Skeletal muscle cell (primary cell): ENCODE data around the gene TRIM71.
A peak's percentile ranks its signal among the peaks of the same experiment; 100 is the strongest.
"Not testable (repeated sequence)": the region's sequence is repeated elsewhere in the genome, so short reads cannot be mapped to it uniquely, and the experiment has no call there.

Source experiments
- DNase-seq: peaks from one replicate; pipeline ENCODE4 v3.0.0-alpha.2; 2010; ENCODE audit warnings: low read depth
- H3K4me3 ChIP-seq: 2 replicates; pipeline ENCODE4 v1.5.1; 2011; ENCODE audit warnings: low read depth, mild to moderate bottlenecking, control low read depth, low read length, moderate library complexity

The TRIM71 gene

DNA sequence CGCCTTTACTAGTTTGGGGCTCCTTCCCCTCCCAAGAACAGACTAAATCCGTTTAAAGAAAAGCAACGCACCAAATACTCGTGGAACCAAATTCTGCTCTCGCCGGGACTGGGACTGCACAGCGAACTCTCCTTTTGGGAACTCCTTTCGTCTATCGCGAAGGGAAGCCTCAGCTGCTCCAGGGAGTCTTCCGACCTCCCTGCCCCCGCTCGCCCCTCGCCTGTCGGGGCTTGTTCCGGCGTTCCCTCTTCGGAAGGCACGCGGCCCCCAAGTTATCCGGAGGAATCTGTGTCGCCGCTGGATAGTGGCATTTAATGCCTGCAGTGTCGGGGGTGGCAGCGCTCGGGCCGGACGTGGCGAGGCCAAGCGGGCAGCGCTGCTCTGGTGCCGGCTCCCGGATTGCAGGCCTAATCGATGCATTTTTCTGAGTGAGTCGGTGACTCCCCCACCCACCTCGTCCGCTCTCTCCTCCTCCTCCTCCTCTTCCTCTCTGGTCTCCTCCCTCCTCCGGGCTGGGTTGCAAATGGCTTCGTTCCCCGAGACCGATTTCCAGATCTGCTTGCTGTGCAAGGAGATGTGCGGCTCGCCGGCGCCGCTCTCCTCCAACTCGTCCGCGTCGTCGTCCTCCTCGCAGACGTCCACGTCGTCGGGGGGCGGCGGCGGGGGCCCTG, at the start of gene TRIM71:
Gene TRIM71, plus strand, starts transcription at position 440 of the 671 bp plus-strand sequence. Its CDS starts 84 bp downstream, at position 524.
- DNase-seq, result no peak
- H3K4me3 ChIP-seq, result peak within 1 kb of the TSS; percentile 45

DNA sequence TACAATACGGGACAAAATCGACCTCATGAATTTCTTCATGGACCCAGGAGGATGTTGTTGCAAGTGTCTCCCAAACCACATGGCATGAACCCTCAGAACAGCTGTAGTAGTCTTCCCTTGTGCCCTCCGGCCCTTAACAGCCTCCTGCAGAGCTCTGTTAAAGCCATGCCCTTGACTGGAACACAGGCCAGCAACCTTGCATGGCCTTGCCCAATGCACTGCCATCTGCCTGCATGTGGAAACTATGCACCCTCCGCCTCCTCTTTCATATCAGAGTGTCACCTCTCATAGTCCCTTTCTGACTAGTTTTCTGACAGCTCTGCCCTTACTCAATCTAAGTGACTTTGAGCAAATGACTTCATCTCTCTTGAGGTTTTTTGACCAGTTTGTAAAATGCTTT, 39.4 kb upstream of the TRIM71 start:
- no peak for DNase-seq
- H3K4me3 ChIP-seq, result no peak overlapping the region

DNA sequence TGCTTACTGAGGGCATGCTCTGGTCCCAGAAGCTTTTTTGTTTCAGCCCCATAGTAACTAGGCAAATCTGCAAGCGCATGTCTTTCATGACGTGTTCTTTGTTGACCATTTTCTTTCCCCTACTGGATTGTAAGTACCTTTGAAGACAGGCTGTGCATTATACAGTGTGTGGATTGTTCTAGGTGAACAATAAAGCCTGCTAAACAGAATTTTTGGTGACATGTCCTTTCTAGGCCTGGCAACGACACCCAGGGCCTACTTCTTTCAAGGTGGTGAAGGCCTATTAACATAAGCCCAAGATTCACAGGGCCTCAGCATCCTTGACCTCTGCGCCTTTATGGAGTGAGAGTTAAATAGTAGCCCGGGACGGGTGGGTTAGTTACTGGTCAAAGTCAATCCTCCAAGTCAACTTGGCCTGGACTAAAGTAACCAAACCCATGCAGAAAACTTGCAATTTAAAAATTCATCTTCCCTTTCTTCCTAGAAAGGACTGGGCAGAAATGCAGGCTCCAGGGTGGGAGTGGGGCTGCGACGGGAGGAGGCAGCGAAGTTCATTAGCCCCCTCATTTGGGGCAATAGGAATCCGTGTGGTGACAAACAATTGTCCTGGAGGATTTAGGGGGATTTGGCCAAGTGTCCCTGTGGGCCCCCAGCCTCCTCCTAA, 37.6 kb upstream of the TRIM71 start:
- no peak overlapping the region for H3K4me3 ChIP-seq
- no peak for DNase-seq

DNA sequence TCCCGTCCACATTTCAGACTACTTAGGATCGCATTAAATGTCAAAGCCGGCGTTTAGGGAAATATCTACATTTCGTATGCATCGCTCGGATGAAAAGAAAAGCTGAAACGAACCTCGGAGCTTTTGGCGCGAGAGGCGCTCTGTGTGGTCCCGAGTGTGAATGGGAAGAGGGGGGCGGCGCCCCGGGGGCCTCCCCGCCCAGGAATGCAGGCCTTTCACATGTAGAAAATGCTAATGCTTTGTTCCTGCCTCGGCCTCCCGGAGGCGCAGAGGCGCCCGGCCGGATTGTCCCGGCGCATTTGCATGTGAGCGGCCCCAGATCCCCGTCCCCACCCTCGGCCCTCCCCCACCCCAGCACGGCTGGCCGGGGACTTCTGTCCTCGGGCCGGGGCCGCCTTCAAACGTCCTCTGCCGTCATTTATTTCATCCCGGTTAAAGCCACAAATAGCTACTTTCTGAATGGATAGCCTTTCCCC, 37.0 kb upstream of the TRIM71 start:
- H3K4me3 ChIP-seq, result peak overlapping the region; percentile 58
- DNase-seq, result no peak

- peak; percentile 28 for DNase-seq
- H3K4me3 ChIP-seq, result peak overlapping the region; percentile 58
Measured at GRCh38 chr3:32781211-32781968, 36.4 kb upstream of the TRIM71 start.

GRCh38 chr3:32781969-32782270, 35.9 kb upstream of the TRIM71 start:
- H3K4me3 ChIP-seq, DNase-seq: not testable (repeated sequence)

- no peak for DNase-seq
- H3K4me3 ChIP-seq, result no peak overlapping the region
Measured at GRCh38 chr3:32782407-32782806, 35.4 kb upstream of the TRIM71 start.

- no peak overlapping the region for H3K4me3 ChIP-seq
- no peak for DNase-seq
Measured at GRCh38 chr3:32791833-32792232, 26.0 kb upstream of the TRIM71 start.

DNA sequence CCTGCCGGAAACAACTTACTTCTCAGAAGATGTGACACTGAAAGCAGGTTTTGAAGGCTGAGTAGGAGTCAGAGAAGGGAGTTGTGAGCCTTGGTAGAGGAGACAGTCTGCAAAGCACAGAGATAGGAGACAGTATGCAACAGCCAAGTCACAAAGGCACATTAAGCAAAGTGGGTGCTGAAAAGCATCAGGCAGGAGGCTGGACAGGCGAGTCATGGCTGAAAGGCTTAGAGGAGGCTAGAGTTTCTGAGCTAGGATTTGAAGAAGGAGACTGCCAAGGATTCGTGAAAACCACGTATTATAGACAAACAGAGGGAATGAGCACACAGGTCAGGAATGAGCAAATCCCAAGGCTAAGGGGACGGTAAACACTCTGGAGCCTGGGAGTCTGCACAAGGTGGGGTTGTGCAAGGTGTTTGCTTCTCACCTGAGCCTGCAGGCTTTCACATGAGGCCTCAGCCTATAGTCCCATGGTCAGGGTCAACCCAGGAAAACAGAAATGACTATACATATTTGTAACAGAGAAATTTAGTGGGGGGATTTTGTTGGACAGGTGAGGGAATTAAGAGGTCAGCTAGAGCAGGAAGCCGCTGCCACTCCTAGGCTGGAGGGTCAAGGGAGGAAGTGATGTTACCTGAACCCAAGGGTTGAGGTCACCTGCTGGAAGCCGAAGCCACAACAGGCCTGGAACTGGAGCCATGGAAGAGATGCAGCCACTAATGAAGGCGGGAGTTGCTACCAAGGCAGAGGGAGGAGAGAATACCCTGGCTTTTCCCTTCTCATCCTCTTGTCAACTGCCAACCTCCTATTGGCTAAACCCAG, 23.1 kb upstream of the TRIM71 start:
- no peak overlapping the region for H3K4me3 ChIP-seq
- no peak for DNase-seq

DNA sequence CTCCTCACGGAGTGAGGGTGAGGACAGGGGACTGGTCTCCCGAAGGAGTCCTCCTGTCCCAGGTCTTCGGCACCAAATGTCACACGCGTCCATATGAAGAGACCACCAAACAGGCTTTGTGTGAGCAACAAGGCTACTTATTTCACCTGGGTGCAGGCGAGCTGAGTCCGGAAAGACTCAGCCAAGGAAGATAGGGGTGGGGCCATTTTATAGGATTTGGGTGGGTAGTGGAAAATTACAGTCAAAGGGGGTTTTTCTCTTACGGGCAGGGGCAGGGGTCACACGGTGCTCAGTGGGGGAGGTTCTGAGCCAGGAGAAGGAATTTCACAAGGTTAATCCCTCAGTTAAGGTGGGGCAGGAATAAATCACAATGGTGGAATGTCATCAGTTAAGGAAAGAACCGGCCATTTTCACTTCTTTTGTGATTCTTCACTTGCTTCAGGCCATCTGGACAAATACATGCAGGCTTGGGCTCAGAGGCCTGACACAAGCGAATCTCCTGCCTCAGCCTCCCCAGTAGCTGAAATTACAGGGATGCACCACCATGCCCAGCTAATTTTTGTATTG, 21.3 kb upstream of the TRIM71 start:
- not testable (repeated sequence) for H3K4me3 ChIP-seq, DNase-seq

DNA sequence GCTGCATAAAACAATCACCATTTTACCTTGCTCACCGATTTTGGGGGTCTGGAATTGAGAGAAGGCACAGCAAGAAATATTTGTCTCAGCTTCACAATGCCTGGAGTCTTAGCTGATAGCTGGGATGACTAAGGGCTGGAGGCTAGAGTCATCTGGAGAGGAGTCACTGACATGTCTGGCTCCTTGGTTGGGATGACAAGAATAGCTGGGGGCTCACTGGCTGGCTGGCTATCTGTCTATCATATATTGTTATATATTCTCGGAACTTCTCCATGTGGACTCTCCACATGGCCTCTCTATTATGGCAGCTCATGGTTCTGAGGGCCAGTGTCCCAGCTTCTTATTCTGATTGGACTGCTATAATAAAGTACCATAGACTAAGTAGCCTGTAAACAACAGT, 20.0 kb upstream of the TRIM71 start:
- DNase-seq, result no peak
- no peak overlapping the region for H3K4me3 ChIP-seq

- not testable (repeated sequence) for H3K4me3 ChIP-seq, DNase-seq
Measured at GRCh38 chr3:32801440-32801839, 16.4 kb upstream of the TRIM71 start.

DNA sequence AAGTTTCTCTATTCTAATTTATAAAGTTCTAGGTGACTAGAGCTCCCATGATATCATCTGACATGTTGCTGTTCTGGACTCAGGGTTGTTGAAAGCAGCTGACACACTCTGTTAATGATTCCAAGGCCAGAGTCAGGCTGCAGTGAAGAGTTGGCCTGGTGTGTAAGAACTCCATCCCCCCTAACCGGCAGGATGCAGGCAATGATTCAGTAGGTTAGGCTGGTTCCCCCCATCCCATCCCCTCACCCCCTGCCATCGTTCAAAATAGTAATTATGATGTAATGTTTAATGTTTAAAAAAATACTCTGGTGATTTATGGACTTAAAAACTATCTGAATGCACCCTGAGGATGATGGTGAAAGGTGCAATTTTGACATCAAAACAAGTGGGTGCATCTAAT, 4.6 kb upstream of the TRIM71 start:
- DNase-seq, result no peak
- H3K4me3 ChIP-seq, result no peak overlapping the region

- H3K4me3 ChIP-seq, result no peak overlapping the region
- no peak for DNase-seq
Measured at GRCh38 chr3:32814361-32814760, 3.4 kb upstream of the TRIM71 start.

GRCh38 chr3:32815841-32816438, 1.9 kb upstream of the TRIM71 start:
- no peak for DNase-seq
- no peak overlapping the region for H3K4me3 ChIP-seq

GRCh38 chr3:32816439-32817256, 1.1 kb upstream of the TRIM71 start:
- H3K4me3 ChIP-seq, result peak overlapping the region; percentile 45
- DNase-seq, result no peak

GRCh38 chr3:32817257-32817557, 590 bp upstream of the TRIM71 start:
- no peak for DNase-seq
- H3K4me3 ChIP-seq, result peak overlapping the region; percentile 45

GRCh38 chr3:32818229-32818969, 602 bp downstream of the TRIM71 start:
- DNase-seq, result no peak
- no peak overlapping the region for H3K4me3 ChIP-seq
